ENCODE data around the gene PLA1A.
"Not testable (repeated sequence)": the region's sequence is repeated elsewhere in the genome, so short reads cannot be mapped to it uniquely, and the experiment has no call there.

PLA1A gene

DNA sequence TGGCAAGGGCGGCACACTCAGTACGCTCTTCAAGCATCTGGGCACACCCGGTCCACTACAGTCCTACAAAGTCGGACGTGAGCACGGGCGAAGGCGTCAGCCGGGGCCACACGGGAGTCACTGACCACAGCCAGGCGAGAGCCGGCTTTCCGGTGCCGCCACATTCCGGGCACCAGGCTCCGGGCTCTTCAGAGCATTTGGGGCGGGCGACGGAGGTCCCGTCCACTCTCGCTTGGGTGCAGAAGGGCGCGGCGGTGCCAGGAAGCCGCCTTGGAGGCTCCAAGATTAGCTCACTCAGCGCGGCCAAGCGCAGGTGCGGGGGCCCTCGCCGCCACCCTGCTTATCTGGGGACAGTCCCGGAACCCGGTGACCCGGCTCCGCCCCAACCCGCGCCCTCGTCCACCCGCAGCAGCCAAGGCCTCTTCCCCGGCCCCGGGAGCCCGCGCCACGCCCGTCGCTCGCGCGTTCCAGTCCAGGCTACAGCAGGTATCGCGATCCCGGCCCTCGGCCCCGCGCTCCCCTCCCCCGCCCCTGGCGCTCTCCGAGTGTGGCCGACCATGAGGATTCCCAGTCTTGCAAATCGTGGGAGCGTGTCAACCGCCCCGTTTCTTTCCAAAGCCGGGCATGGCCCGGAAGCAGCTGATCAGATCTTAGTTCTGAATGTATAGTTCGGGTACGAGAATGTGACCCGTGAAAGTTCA lies 18.2 kb upstream of the PLA1A start, which contains the start of gene ADPRH:
ADPRH (plus strand) TSS at position 127 of the 701 bp plus-strand sequence. CDS start 2,678 bp downstream, outside the sequence.
- DNase-seq (ENCODE audit: low read depth): peak; percentile 35

DNA sequence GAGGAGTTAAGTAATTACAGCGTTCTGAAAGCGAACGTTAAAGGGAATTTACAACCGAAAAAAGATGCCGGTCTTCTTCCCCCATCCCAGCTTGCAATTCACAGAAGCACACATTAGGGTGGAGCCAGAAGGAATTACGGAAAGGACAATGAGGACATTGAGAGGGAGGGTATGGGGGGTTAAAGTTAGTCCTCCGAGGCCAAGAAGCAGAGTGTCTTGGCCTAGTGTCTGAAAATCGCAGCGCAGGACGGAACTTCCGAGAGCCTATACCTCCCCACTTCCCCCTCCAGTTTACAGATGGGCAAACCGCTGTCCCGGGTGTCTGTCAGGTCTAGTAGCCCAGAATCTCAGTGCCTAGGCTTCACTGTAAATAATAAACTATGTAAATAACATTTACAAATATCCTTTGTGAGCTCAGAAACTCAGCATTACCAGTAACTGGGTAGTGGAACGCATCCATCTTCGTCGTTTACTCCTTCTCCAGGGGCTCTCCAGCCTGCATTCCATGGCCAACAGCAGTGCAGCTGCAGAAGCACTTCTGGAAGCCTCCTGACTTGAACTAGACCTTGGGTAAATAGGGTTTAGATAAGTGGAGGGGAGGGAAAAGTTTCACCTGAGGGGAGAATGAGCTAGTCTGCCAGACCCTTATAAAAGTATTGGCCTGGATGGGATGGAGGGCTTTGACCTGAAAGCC lies 17.5 kb upstream of the PLA1A start:
- DNase-seq (ENCODE audit: low read depth): no peak

- DNase-seq (ENCODE audit: low read depth): no peak
Measured at GRCh38 chr3:119582178-119582577, 15.5 kb upstream of the PLA1A start.

GRCh38 chr3:119585208-119585607 lies 12.5 kb upstream of the PLA1A start:
- DNase-seq (ENCODE audit: low read depth): no peak

GRCh38 chr3:119585856-119586570 lies 11.7 kb upstream of the PLA1A start:
- DNase-seq (ENCODE audit: low read depth): no peak

GRCh38 chr3:119586733-119587172 lies 10.9 kb upstream of the PLA1A start:
- no peak for DNase-seq (ENCODE audit: low read depth)

DNA sequence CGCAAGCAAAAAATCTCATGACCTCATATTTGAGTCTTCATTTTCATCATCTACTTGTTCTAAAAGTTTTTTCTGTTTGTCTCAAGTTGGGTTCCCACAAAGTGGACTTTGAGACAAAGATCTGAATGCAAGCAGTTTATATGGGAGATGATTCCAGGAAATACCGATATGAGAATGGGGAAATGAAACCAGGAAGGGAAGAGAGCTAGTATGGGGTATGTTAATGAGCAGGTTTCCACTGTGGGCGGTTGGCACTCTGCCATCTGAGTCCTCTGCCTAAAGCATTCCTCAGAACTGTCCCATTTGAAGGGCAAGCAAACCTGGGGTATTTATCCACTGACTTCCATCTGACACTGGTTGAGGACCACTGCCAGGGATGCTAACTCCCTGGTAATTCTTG lies 9.6 kb upstream of the PLA1A start:
- no peak for DNase-seq (ENCODE audit: low read depth)

DNA sequence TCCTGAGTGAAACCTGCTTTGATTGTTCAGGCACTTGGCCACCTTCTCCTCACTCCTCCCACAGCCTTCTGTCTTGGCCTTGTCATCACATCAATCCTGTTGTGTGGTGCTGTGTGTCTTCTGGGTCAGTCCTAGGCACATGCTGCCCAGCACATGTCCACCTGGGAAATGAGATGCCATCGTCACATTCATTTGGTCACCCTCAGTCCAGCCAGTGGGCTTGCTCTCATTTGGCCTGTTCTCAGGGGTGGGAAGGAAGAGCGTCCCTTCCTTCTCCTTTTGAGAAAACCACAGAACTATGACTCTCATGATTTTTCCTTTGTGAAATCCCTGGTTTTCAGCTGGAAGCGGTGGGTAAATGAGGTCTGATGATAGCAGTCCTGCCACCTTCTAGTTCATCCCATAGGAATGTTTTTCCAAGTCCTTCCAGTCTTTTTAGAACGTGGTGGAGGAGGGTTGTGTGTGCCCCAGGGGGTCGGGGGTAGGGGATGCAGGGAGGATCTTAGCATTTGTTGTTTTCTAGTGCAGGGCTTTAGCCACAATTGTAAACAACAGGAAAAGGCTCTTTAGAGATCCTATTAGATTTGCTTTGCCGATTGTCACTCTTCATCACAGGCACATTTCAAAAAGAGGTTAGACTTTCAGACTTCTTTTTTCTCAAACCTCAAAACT lies 8.4 kb upstream of the PLA1A start:
- DNase-seq (ENCODE audit: low read depth): no peak

- no peak for DNase-seq (ENCODE audit: low read depth)
Measured at GRCh38 chr3:119590706-119591105, 7.0 kb upstream of the PLA1A start.

DNA sequence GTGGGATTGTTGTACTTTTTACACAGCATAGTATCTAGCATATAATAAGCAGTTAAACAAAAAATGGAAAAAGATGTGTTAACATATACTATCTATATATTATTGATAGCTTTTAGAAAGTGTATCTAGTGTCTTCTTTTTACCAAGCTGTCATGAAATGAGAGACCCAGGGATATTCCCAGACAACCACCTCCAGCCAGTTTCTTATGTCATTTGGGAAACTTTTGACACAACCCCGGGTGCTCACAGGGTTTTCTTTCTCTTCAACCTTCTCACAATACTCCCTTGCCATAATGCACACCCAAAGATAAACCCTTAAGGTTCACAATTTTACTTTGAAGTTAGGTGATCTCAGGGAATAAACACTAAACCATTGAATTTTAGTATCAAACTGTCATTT lies 4.8 kb upstream of the PLA1A start:
- DNase-seq (ENCODE audit: low read depth): no peak

GRCh38 chr3:119594066-119594465 lies 3.6 kb upstream of the PLA1A start:
- no peak for DNase-seq (ENCODE audit: low read depth)

- not testable (repeated sequence) for DNase-seq (ENCODE audit: low read depth)
Measured at GRCh38 chr3:119594929-119595328, 2.8 kb upstream of the PLA1A start.

- DNase-seq (ENCODE audit: low read depth): no peak
Measured at GRCh38 chr3:119595639-119596334, 1.9 kb upstream of the PLA1A start.

GRCh38 chr3:119596398-119596797 lies 1.3 kb upstream of the PLA1A start:
- no peak for DNase-seq (ENCODE audit: low read depth)

DNA sequence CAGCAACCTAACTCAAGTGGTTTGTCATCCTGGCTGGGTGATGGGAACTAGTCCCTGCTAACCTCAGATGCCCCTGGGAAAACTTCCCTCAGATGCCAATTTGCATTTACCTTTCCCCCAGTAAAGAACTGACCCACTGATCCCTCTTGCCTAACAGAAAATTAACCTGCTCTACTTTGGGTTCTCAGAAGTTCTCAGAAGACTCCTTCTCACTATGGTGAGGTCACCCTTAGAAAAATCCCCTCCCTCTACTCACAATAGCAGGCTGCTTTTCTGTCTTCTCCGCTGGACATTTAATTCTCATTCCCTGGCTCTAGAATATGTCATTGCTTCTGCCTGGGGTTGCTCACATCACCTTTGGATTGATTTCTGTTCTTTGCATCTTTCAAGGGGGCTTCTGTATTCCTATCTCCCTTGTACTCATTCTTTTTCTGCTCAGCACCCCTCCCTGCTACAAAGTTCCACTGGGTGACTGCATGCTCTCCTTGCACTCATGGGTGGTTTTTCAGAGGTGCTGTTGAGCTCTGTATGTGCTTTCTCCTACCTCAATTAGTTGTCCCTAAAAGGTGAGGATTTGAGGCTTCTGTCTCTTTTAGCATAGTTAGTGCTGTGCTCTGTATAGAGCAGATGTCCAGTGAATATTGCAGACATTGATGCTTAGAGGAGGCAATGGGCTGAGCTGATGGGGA lies 869 bp downstream of the PLA1A start:
- no peak for DNase-seq (ENCODE audit: low read depth)

DNA sequence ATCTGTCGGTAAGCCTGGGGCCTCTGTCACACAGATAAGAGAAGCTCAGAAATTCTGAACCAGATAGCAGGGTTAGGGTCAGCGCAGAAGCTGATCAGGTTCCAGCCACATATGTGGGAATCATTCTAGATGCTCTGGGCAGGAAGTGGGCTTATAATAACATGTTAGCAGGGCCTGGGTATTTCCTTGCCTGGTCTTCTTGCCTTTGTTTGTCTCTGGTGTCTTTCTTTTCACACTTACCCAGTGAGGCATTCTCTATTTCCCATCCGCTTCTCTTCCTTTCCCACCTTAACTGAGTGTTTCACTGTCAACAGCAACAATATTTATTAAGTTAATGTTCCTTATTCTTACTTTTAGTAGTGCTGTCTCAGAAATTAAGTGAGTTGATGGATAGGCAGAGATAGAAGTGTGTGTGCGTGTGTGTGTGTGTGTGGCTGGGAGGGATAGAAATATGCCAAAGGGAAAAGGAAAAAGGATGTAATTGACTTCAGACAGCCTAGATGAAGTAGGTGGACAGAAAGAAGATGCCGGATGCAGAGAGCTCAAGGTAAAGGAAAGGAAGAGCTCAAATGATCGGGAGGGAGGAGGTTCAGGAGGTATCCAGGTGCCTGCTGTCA lies 2.0 kb downstream of the PLA1A start:
- no peak for DNase-seq (ENCODE audit: low read depth)

DNA sequence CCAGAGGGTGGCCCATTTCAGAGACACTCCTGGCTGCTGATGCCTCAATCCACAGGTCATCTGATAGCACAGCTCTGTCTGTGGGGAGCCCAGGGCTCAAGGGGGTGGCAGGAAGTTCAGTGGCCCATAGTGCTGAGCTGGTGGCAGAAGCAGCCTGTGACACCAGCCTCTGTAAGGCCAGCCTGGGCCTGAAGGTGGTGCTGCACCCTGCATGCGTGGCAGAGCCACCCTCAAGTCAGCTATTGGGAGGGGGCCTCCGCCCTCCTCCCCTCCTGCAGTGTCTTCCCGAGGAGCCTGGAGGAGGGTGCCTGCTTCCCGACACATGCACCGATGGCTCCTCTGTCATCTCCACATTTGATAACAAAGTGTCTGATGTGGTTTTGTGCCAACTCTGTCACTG lies 3.0 kb downstream of the PLA1A start:
- DNase-seq (ENCODE audit: low read depth): no peak

GRCh38 chr3:119601154-119601553 lies 3.5 kb downstream of the PLA1A start:
- no peak for DNase-seq (ENCODE audit: low read depth)

- DNase-seq (ENCODE audit: low read depth): no peak
Measured at GRCh38 chr3:119602676-119603075, 5.0 kb downstream of the PLA1A start.

GRCh38 chr3:119604878-119605277 lies 7.2 kb downstream of the PLA1A start:
- DNase-seq (ENCODE audit: low read depth): no peak

Data from GM04504 (cell line).